Ovary (tissue), 3 donors: ENCODE data around the gene ZMYND8.

Experiments used
- EP300 ChIP-seq: sonication (generic); formaldehyde crosslinking; IDR thresholded peaks from one replicate; pipeline ENCODE4 v1.6.1; 2017; ENCODE audit warnings: antibody characterized with exemption
- TF ChIP-seq, protein P1 (sequence below), 3 donors: fragments of 450-650 bp in 2 of 3; fragments of 200-600 bp in 1 of 3; IDR thresholded peaks; one replicate each; pipeline versions ENCODE4 v1.5.1 to v1.8.0; 2016 to 2022; ENCODE audit warnings: antibody characterized with exemption in 3 of 3, mild to moderate bottlenecking in 1 of 3
- donor health status: DM: no; HTN: no; CAD: no.

DNA sequence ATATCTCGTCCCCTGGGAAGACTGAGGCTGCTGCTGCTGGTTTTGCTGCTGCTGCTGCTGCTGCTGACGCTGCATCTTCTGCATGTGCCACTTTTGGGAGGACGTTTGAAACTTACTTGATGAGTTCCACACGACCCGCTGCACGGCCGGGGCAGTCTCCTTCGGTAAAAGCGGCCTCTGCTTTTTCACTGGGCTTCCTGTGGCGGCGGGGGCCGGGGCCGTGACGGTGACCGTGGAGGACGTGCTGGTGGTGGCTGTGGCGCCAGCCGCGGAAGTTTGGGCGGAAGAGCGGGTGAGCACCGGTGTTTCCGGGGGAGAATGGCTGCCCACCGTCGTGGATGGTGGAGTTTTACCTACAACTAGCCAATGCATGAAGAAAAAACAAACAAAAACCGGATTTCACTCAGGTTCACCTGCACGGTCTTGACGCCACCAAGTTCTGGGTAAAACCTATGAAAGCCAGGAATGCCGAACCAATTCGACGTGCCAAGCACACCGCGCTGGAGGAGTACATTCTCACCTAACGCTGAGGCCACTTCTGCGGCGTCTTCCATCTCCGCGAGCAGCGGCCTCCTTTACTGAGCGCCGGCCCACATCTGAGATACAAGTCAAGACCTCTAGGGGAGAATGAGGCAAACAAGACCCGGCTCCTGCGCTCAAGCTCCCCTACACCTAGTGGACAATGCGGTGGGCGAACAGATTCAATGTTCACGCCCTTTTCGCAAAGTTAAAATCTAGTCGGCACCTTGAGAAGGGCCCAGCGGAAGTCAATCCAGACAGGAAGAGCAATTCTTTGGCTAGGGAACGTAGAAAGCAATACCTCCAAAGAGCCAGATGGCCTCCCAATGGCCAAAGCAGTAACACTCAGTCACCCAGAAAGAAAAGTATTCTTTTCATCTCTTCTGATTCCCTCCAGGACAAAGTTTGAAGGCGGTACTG, 117.5 kb downstream of the ZMYND8 start:
- TF ChIP-seq, protein P1, sequence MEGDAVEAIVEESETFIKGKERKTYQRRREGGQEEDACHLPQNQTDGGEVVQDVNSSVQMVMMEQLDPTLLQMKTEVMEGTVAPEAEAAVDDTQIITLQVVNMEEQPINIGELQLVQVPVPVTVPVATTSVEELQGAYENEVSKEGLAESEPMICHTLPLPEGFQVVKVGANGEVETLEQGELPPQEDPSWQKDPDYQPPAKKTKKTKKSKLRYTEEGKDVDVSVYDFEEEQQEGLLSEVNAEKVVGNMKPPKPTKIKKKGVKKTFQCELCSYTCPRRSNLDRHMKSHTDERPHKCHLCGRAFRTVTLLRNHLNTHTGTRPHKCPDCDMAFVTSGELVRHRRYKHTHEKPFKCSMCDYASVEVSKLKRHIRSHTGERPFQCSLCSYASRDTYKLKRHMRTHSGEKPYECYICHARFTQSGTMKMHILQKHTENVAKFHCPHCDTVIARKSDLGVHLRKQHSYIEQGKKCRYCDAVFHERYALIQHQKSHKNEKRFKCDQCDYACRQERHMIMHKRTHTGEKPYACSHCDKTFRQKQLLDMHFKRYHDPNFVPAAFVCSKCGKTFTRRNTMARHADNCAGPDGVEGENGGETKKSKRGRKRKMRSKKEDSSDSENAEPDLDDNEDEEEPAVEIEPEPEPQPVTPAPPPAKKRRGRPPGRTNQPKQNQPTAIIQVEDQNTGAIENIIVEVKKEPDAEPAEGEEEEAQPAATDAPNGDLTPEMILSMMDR (IDR thresholded peaks at IDR 0.05), result no peak
- no peak for TF ChIP-seq EP300
